Natural killer cell (primary cell): Measurements from ENCODE around the gene MAPK8. TPM values are rescaled to one million over a fixed set of nuclear protein-coding genes. Genes with fewer than 3 reads are reported as not detected.

Experiments used
- ATAC-seq, 3 donors: fragments of 150-1000 bp in 2 of 3; fragments of 200-7000 bp in 1 of 3; cut with Tn5 transposase; 1 replicate in 1 of 3; 2 replicates in 2 of 3; pipeline ENCODE4 v1.10.0; 2021; ENCODE audit warnings: mild to moderate bottlenecking in 2 of 3, moderate library complexity in 2 of 3
- DNase-seq, 2 donors: peaks; one replicate each; pipeline versions ENCODE4 v3.0.0 to v3.0.0-alpha.2; 2013 to 2021; ENCODE audit warnings: mixed read lengths in 1 of 2
- H3K27ac ChIP-seq: one replicate; pipeline ENCODE4 v1.5.1; 2013; ENCODE audit warnings: mild to moderate bottlenecking, low read length
- H3K27me3 ChIP-seq: one replicate; pipeline ENCODE4 v1.6.1; 2013; ENCODE audit warnings: low read length; ENCODE audit not compliant: control insufficient read depth, insufficient read depth
- H3K36me3 ChIP-seq: one replicate; pipeline ENCODE4 v1.6.1; 2013; ENCODE audit warnings: low read length; ENCODE audit not compliant: control insufficient read depth, insufficient read depth
- H3K4me1 ChIP-seq: one replicate; pipeline ENCODE4 v1.6.1; 2013; ENCODE audit warnings: low read length; ENCODE audit not compliant: control insufficient read depth, insufficient read depth
- H3K4me3 ChIP-seq: one replicate; pipeline ENCODE4 v1.5.1; 2013; ENCODE audit warnings: low read length
- H3K9me3 ChIP-seq: one replicate; pipeline ENCODE4 v1.6.1; 2013; ENCODE audit warnings: low read length; ENCODE audit not compliant: control insufficient read depth, insufficient read depth
- H3K27ac Mint-ChIP-seq, 2 donors: one replicate each; pipeline ENCODE4 v1.8.0; 2022; ENCODE audit warnings: mild to moderate bottlenecking in 2 of 2, mixed read lengths in 2 of 2, moderate library complexity in 1 of 2
- H3K27me3 Mint-ChIP-seq, 2 donors: one replicate each; pipeline ENCODE4 v1.8.0; 2022; ENCODE audit warnings: low read depth in 2 of 2, mixed read lengths in 2 of 2
- H3K36me3 Mint-ChIP-seq: one replicate; pipeline ENCODE4 v1.8.0; 2022; ENCODE audit warnings: mixed read lengths
- H3K4me1 Mint-ChIP-seq, 2 donors: one replicate each; pipeline ENCODE4 v1.8.0; 2022; ENCODE audit warnings: mixed read lengths in 2 of 2
- H3K4me3 Mint-ChIP-seq: one replicate; pipeline ENCODE4 v1.8.0; 2022; ENCODE audit warnings: mild to moderate bottlenecking, moderate library complexity, mixed read lengths
- H3K9me3 Mint-ChIP-seq, 2 donors: one replicate each; pipeline ENCODE4 v1.8.0; 2022; ENCODE audit warnings: mixed read lengths in 2 of 2
- CTCF ChIP-seq: fragments of 200-600 bp; IDR thresholded peaks from one replicate; pipeline ENCODE4 v1.8.0; 2022; ENCODE audit warnings: antibody characterized with exemption
- WGBS: methylation state at CpG from one replicate; pipeline ENCODE4 v1.1.7; 2013; ENCODE audit warnings: missing lambda C conversion rate; ENCODE audit not compliant: insufficient coverage; 5-methylcytosine and 5-hydroxymethylcytosine counted together
- intact Hi-C: fragments of 100-400 bp; cut with micrococcal nuclease; formaldehyde crosslinking; loops from one replicate; pipeline ENCODE4 v1.14.2; 2022
- total RNA-seq, 4 donors: library from RNA; stranded (reverse); fragments of 120-200 nt in 1 of 4; gene quantifications; one replicate each; pipeline versions ENCODE4 v1.2.3 to v1.2.4, GENCODE V29; 2013 to 2022

MAPK8 gene
- total RNA-seq, 3 donors from 2014 or later (not counting 1 experiment from before 2014, with no cell fraction given) = 37.3 to 44.5 (median 40.8) TPM

GRCh38 chr10:48384699-48384982 lies 78.2 kb downstream of the MAPK8 start:
- no peaks in the 10 kb centered on the region for H3K27me3 Mint-ChIP-seq
- Histone ChIP-seq H3K27ac (no peak overlapping the region), H3K36me3 (no peaks in the 10 kb centered on the region), H3K9me3 (peaks cover 5% of the 10 kb centered on the region), H3K4me3 (no peak overlapping the region), H3K27me3 (no peaks in the 10 kb centered on the region), H3K4me1 (no peaks in the 10 kb centered on the region)
- H3K4me3 Mint-ChIP-seq = no peak overlapping the region
- no peak for TF ChIP-seq CTCF
- no peak overlapping the region for H3K27ac Mint-ChIP-seq
- H3K9me3 Mint-ChIP-seq = no peaks in the 10 kb centered on the region
- peaks cover 20 to 23% of the 10 kb centered on the region in 2 donors for H3K4me1 Mint-ChIP-seq
- intact Hi-C loops = no loop called here
- ATAC-seq = no peak
- H3K36me3 Mint-ChIP-seq = no peaks in the 10 kb centered on the region
- no peak for DNase-seq

GRCh38 chr10:48389272-48389671 lies 82.8 kb downstream of the MAPK8 start:
- 100% methylated on average over 2 of the region's 2 CpGs for WGBS
- H3K4me1 ChIP-seq = peaks cover 4% of the 10 kb centered on the region
- no peaks in the 10 kb centered on the region for H3K9me3 Mint-ChIP-seq
- H3K27me3 ChIP-seq = no peaks in the 10 kb centered on the region
- H3K4me3 ChIP-seq = no peak overlapping the region
- ATAC-seq = no peak
- H3K27me3 Mint-ChIP-seq = no peaks in the 10 kb centered on the region
- no peak for DNase-seq
- H3K27ac Mint-ChIP-seq = peak overlapping the region in 1 of 2 donors; percentile 3
- peaks cover 45 to 46% of the 10 kb centered on the region in 2 donors for H3K4me1 Mint-ChIP-seq
- H3K36me3 ChIP-seq = no peaks in the 10 kb centered on the region
- no peaks in the 10 kb centered on the region for H3K9me3 ChIP-seq
- H3K27ac ChIP-seq = no peak overlapping the region
- intact Hi-C loops = no loop called here
- H3K4me3 Mint-ChIP-seq = no peak overlapping the region
- H3K36me3 Mint-ChIP-seq = no peaks in the 10 kb centered on the region
- TF ChIP-seq CTCF = no peak

- 93% methylated on average over 2 of the region's 2 CpGs for WGBS
- intact Hi-C loops = no loop called here
- Mint-ChIP-seq H3K4me3 (no peak overlapping the region), H3K36me3 (no peaks in the 10 kb centered on the region), H3K4me1 (peaks cover 39% of the 10 kb centered on the region in 2 donors), H3K27ac (peak overlapping the region; percentile 4 to 20), H3K9me3 (no peaks in the 10 kb centered on the region), H3K27me3 (no peaks in the 10 kb centered on the region)
- Histone ChIP-seq H3K27me3 (no peaks in the 10 kb centered on the region), H3K4me1 (peaks cover 4% of the 10 kb centered on the region), H3K9me3 (no peaks in the 10 kb centered on the region), H3K27ac (no peak overlapping the region), H3K4me3 (no peak overlapping the region), H3K36me3 (no peaks in the 10 kb centered on the region)
- ATAC-seq (no peak), DNase-seq (no peak)
- no peak for TF ChIP-seq CTCF
Measured at GRCh38 chr10:48389846-48390557, 83.5 kb downstream of the MAPK8 start.

- no peaks in the 10 kb centered on the region for H3K36me3 Mint-ChIP-seq
- Histone ChIP-seq H3K4me3 (no peak overlapping the region), H3K4me1 (peaks cover 4% of the 10 kb centered on the region), H3K36me3 (no peaks in the 10 kb centered on the region), H3K27ac (no peak overlapping the region), H3K27me3 (no peaks in the 10 kb centered on the region), H3K9me3 (no peaks in the 10 kb centered on the region)
- no peak for ATAC-seq
- DNase-seq = no peak
- H3K4me3 Mint-ChIP-seq = no peak overlapping the region
- TF ChIP-seq CTCF = no peak
- no peaks in the 10 kb centered on the region for H3K27me3 Mint-ChIP-seq
- H3K4me1 Mint-ChIP-seq = peaks cover 38 to 39% of the 10 kb centered on the region in 2 donors
- intact Hi-C loops = no loop called here
- 97% methylated on average over 4 of the region's 5 CpGs for WGBS
- peak overlapping the region; percentile 4 to 20 for H3K27ac Mint-ChIP-seq
- no peaks in the 10 kb centered on the region for H3K9me3 Mint-ChIP-seq
Measured at GRCh38 chr10:48390558-48390871, 84.0 kb downstream of the MAPK8 start.
